Measurements from ENCODE around the gene E2F2. TPM values are rescaled to one million over a fixed set of nuclear protein-coding genes. Genes with fewer than 3 reads are reported as not detected.

The E2F2 gene
- total and polyA plus RNA-seq, 2 of the 13 experiments (the other 11 are each of a cell fraction or from before 2014, with no cell fraction given), result 0.65 to 6.6 TPM

DNA sequence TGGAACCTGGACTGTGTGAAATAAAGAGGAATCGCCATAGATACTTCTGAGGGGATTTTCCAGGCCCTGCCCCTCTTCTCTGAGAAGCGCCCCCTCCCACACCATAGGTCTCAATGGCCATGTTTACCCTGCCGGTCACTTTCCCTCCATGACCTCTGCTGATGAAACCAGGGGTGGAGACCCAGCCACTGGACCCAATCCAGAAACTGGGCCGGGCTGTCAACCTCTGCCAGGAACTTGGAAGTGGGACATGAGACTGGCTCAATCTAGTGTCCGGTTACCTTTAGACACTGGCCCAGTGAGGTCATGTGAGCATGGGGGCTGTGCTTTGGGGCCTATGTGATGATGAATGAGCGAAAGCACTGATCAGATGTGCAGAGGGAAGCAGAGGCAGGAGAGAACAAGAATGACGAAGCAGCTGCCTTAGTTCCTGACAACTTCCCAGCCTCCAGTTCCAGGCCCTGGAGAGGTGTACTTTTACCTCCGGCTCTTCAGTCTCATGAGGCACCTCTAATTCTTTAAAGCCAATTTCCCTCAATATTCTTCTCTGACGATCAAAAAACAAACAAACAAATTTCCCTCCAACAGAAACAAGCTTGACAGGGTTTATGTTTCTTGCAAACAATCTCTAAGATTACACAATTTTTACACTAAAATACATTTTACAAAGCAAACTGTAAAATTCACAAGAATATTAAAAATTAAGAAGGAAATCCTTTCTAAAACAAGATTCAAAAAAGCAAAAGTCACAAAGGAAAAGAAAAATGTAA is 52.0 kb downstream of the E2F2 start (continued):
- TF ChIP-seq, protein P1, sequence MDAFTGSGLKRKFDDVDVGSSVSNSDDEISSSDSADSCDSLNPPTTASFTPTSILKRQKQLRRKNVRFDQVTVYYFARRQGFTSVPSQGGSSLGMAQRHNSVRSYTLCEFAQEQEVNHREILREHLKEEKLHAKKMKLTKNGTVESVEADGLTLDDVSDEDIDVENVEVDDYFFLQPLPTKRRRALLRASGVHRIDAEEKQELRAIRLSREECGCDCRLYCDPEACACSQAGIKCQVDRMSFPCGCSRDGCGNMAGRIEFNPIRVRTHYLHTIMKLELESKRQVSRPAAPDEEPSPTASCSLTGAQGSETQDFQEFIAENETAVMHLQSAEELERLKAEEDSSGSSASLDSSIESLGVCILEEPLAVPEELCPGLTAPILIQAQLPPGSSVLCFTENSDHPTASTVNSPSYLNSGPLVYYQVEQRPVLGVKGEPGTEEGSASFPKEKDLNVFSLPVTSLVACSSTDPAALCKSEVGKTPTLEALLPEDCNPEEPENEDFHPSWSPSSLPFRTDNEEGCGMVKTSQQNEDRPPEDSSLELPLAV (CRISPR knock-in tag; conservative IDR thresholded peaks at IDR 0.05; ENCODE audit: low read depth), result no peak
- TF ChIP-seq ZNF674 (CRISPR knock-in tag; IDR thresholded peaks at IDR 0.05; ENCODE audit: low read depth) (no peak), NR2C2 (CRISPR knock-in tag; IDR thresholded peaks at IDR 0.05; ENCODE audit: borderline replicate concordance) (peak; percentile 91), ZNF781 (CRISPR knock-in tag; IDR thresholded peaks at IDR 0.05; ENCODE audit: borderline replicate concordance, not compliant biosample characterization) (peak; percentile 51), ZSCAN22 (CRISPR knock-in tag; IDR thresholded peaks at IDR 0.05) (no peak), ELF1 (CRISPR knock-in tag; IDR thresholded peaks at IDR 0.05) (0 out of 2 replicates have a peak, but pooled peaks have one; percentile 29), TBL1XR1 (IDR thresholded peaks at IDR 0.05; ENCODE audit: borderline replicate concordance, low read length, partially characterized antibody) (no peak), ZBTB10 (CRISPR knock-in tag; IDR thresholded peaks at IDR 0.05; ENCODE audit: borderline replicate concordance) (no peak), THAP11 (CRISPR knock-in tag; IDR thresholded peaks at IDR 0.05) (peak; percentile 73), ZNF503 (CRISPR knock-in tag; IDR thresholded peaks at IDR 0.05) (peak; percentile 56; the same call in 1 of the 2 replicates), ZNF431 (CRISPR knock-in tag; IDR thresholded peaks at IDR 0.05; ENCODE audit: borderline replicate concordance, low read depth) (no peak), THAP8 (CRISPR knock-in tag; IDR thresholded peaks at IDR 0.05; ENCODE audit: borderline replicate concordance) (no peak), KLF16 (CRISPR knock-in tag; IDR thresholded peaks at IDR 0.05) (peak in 1 of 2 experiments; percentile 61; a peak in 1 of 4 replicates), JUNB (CRISPR knock-in tag; IDR thresholded peaks at IDR 0.05; ENCODE audit: borderline replicate concordance) (no peak), ZNF296 (CRISPR knock-in tag; conservative IDR thresholded peaks at IDR 0.05) (no peak; the same call in 1 of the 2 replicates), ZNF672 (CRISPR knock-in tag; IDR thresholded peaks at IDR 0.05) (no peak)
- TF ChIP-seq, protein P2, sequence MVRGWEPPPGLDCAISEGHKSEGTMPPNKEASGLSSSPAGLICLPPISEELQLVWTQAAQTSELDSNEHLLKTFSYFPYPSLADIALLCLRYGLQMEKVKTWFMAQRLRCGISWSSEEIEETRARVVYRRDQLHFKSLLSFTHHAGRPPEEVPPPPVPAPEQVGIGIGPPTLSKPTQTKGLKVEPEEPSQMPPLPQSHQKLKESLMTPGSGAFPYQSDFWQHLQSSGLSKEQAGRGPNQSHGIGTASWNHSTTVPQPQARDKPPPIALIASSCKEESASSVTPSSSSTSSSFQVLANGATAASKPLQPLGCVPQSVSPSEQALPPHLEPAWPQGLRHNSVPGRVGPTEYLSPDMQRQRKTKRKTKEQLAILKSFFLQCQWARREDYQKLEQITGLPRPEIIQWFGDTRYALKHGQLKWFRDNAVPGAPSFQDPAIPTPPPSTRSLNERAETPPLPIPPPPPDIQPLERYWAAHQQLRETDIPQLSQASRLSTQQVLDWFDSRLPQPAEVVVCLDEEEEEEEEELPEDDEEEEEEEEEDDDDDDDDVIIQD (CRISPR knock-in tag; IDR thresholded peaks at IDR 0.05; ENCODE audit: low read depth), result peak; percentile 63; the same call in 1 of the 2 replicates
- TF ChIP-seq, protein P3, sequence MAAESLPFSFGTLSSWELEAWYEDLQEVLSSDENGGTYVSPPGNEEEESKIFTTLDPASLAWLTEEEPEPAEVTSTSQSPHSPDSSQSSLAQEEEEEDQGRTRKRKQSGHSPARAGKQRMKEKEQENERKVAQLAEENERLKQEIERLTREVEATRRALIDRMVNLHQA (CRISPR knock-in tag; IDR thresholded peaks at IDR 0.05), result no peak

Data from HepG2 (cell line).